HCT116 (cell line): ENCODE measurements around the gene TTC39C. TPM values are rescaled to one million over a fixed set of nuclear protein-coding genes. Genes with fewer than 3 reads are reported as not detected.

Source experiments
- ATAC-seq: fragments of 200-7000 bp; cut with Tn5 transposase; 2 replicates; pipeline ENCODE4 v1.9.1; 2020; ENCODE audit warnings: mild to moderate bottlenecking, moderate library complexity
- BruUV-seq: library from RNA; stranded (reverse); fragments of 400-500 nt; replicated peaks from 2 replicates; lab custom pipeline; 2021; lab: Mats Ljungman, UMichigan
- CTCF ChIA-PET: fragments of 300-600 bp; sonication (Branson Sonifier 250); formaldehyde crosslinking; loops from one replicate; lab custom pipeline; 2021; ENCODE audit warnings: antibody characterized with exemption; lab: Charles Lee
- POLR2A ChIA-PET: fragments of 300-600, 350-600 bp; sonication (Branson Sonifier 250); formaldehyde crosslinking; loops from one replicate; lab custom pipeline; 2021; ENCODE audit warnings: antibody characterized with exemption; lab: Charles Lee
- RAD21 ChIA-PET, 2 experiments: fragments of 300-600 bp; sonication (Branson Sonifier 250); formaldehyde crosslinking; loops; one replicate each; lab custom pipeline; 2023; ENCODE audit warnings: low total read pairs in 2 of 2; ENCODE audit not compliant: uncharacterized antibody in 2 of 2, unreplicated experiment in 2 of 2, low non-redundant PET in 1 of 2; lab: Charles Lee
- DNase-seq: peaks from one replicate; pipeline ENCODE4 v3.0.0-alpha.2; 2010; ENCODE audit warnings: low read depth, low spot score
- H2AFZ ChIP-seq: fragments of 200-600 bp; shearing (Covaris generic), sonication (generic); 2 replicates; pipeline ENCODE4 v1.6.1; 2017; ENCODE audit warnings: low read depth, mixed run types, mixed read lengths, antibody characterized with exemption, low read length; ENCODE audit not compliant: poor library complexity, severe bottlenecking
- H3K27ac ChIP-seq: 2 replicates; pipeline ENCODE4 v1.5.1; 2012; ENCODE audit warnings: low read depth, low read length
- H3K27me3 ChIP-seq: fragments of 200-600 bp; sonication (generic); 2 replicates; pipeline ENCODE4 v1.6.1; 2016; ENCODE audit warnings: mixed run types, low read length, mixed read lengths; ENCODE audit not compliant: insufficient read depth
- H3K36me3 ChIP-seq, 2 experiments: fragments of 200-500 bp in 1 of 2; fragments of 200-600 bp in 1 of 2; sonication (Bioruptor generic) in 1 of 2; sonication (generic) in 1 of 2; 2 replicates each; pipeline versions ENCODE4 v1.5.1 to v1.6.1; 2014 to 2016; ENCODE audit warnings: low read length in 2 of 2, inconsistent platforms in 1 of 2, mixed read lengths in 1 of 2, mixed run types in 1 of 2; ENCODE audit not compliant: insufficient read depth in 2 of 2, control insufficient read depth in 1 of 2
- H3K4me1 ChIP-seq, 2 experiments: fragments of 200-600 bp in 1 of 2; sonication (generic) in 1 of 2; 2 replicates each; pipeline versions ENCODE4 v1.5.1 to v1.6.1; 2012 to 2017; ENCODE audit warnings: low read length in 2 of 2, inconsistent platforms in 1 of 2, mild to moderate bottlenecking in 1 of 2, mixed read lengths in 1 of 2, mixed run types in 1 of 2, moderate library complexity in 1 of 2; ENCODE audit not compliant: insufficient read depth in 2 of 2, control insufficient read depth in 1 of 2
- H3K4me2 ChIP-seq: fragments of 200-600 bp; sonication (generic); 2 replicates; pipeline ENCODE4 v1.6.1; 2017; ENCODE audit warnings: mixed run types, low read length, mixed read lengths
- H3K4me3 ChIP-seq, 2 experiments: fragments of 200-600 bp in 1 of 2; sonication (generic) in 1 of 2; replicated peaks in 1 of 2; 2 replicates each; pipeline ENCODE4 v1.5.1; 2011 to 2016; ENCODE audit warnings: low read length in 2 of 2, control low read depth in 1 of 2, low read depth in 1 of 2, mild to moderate bottlenecking in 1 of 2, mixed read lengths in 1 of 2, mixed run types in 1 of 2
- H3K79me2 ChIP-seq: fragments of 200-600 bp; sonication (generic); 2 replicates; pipeline ENCODE4 v1.6.1; 2017; ENCODE audit warnings: mild to moderate bottlenecking, mixed run types, low read length, moderate library complexity, mixed read lengths; ENCODE audit not compliant: insufficient read depth
- H3K9ac ChIP-seq: fragments of 200-600 bp; sonication (generic); 2 replicates; pipeline ENCODE4 v1.6.1; 2016; ENCODE audit warnings: low read length, mixed read lengths
- H3K9me2 ChIP-seq: fragments of 200-600 bp; sonication (generic), shearing (Covaris generic); 2 replicates; pipeline ENCODE4 v1.6.1; 2017; ENCODE audit warnings: mixed run types, mild to moderate bottlenecking, moderate library complexity; ENCODE audit not compliant: insufficient read depth
- H3K9me3 ChIP-seq, 2 experiments: fragments of 200-500 bp in 1 of 2; fragments of 200-600 bp in 1 of 2; sonication (Bioruptor generic) in 1 of 2; sonication (generic) in 1 of 2; 2 replicates each; pipeline ENCODE4 v1.6.1; 2014 to 2017; ENCODE audit warnings: low read length in 2 of 2, mixed read lengths in 2 of 2, inconsistent platforms in 1 of 2, low read depth in 1 of 2, mild to moderate bottlenecking in 1 of 2, mixed run types in 1 of 2, moderate library complexity in 1 of 2; ENCODE audit not compliant: control insufficient read depth in 1 of 2, insufficient read depth in 1 of 2
- H4K20me1 ChIP-seq: fragments of 200-600 bp; sonication (generic), shearing (Covaris generic); 2 replicates; pipeline ENCODE4 v1.6.1; 2017; ENCODE audit warnings: mixed run types, mild to moderate bottlenecking, moderate library complexity; ENCODE audit not compliant: insufficient read depth
- CBX3 ChIP-seq: IDR thresholded peaks from 2 replicates; pipeline ENCODE4 v1.6.1; 2012; ENCODE audit warnings: low read depth
- CEBPB ChIP-seq: IDR thresholded peaks from 2 replicates; pipeline ENCODE4 v1.6.1; 2012; ENCODE audit warnings: low read depth
- EGR1 ChIP-seq: IDR thresholded peaks from 2 replicates; pipeline ENCODE4 v1.6.1; 2012; ENCODE audit warnings: low read depth
- ELF1 ChIP-seq: IDR thresholded peaks from 2 replicates; pipeline ENCODE4 v1.6.1; 2012; ENCODE audit warnings: low read depth, borderline replicate concordance
- FOSL1 ChIP-seq: IDR thresholded peaks from 2 replicates; pipeline ENCODE4 v1.6.1; 2012; ENCODE audit warnings: low read depth
- JUND ChIP-seq: IDR thresholded peaks from 2 replicates; pipeline ENCODE4 v1.6.1; 2012
- POLR2A ChIP-seq: IDR thresholded peaks from 2 replicates; pipeline ENCODE4 v1.7.0; 2011; ENCODE audit warnings: borderline replicate concordance; ENCODE audit not compliant: insufficient read depth, insufficient read length; ENCODE audit errors: extremely low read depth
- POLR2AphosphoS5 ChIP-seq: IDR thresholded peaks from 2 replicates; pipeline ENCODE4 v1.6.1; 2011; ENCODE audit warnings: mild to moderate bottlenecking, low read depth, low read length, moderate library complexity
- RAD21 ChIP-seq: IDR thresholded peaks from 2 replicates; pipeline ENCODE4 v1.6.1; 2012; ENCODE audit warnings: low read depth, mild to moderate bottlenecking
- SIN3A ChIP-seq: IDR thresholded peaks from 2 replicates; pipeline ENCODE4 v1.6.1; 2012; ENCODE audit warnings: low read depth
- SP1 ChIP-seq: IDR thresholded peaks from 2 replicates; pipeline ENCODE4 v1.6.1; 2012; ENCODE audit warnings: low read depth
- SRF ChIP-seq: IDR thresholded peaks from 2 replicates; pipeline ENCODE4 v1.6.1; 2012; ENCODE audit warnings: low read depth
- TCF7L2 ChIP-seq: IDR thresholded peaks from 2 replicates; pipeline ENCODE4 v1.7.0; 2011; ENCODE audit warnings: borderline replicate concordance, inconsistent platforms; ENCODE audit not compliant: insufficient read depth, insufficient read length; ENCODE audit errors: extremely low read depth
- YY1 ChIP-seq: IDR thresholded peaks from 2 replicates; pipeline ENCODE4 v1.6.1; 2011; ENCODE audit warnings: low read length, low read depth, moderate library complexity, mild to moderate bottlenecking; ENCODE audit not compliant: insufficient replicate concordance; ENCODE audit errors: extremely low read depth
- ZFX ChIP-seq: fragments of 450-650 bp; IDR thresholded peaks from 2 replicates; pipeline ENCODE4 v1.6.1; 2017
- intact Hi-C: fragments of 100-400 bp; cut with micrococcal nuclease; formaldehyde crosslinking; loops from 2 replicates; pipeline ENCODE4 v1.10.0; 2022
- total RNA-seq: library from RNA; stranded (reverse); gene quantifications from one replicate; pipeline ENCODE4 v1.2.1, GENCODE V29; 2021; ENCODE audit not compliant: unreplicated experiment
- TF ChIP-seq, protein P1 (sequence below): IDR thresholded peaks from 2 replicates; pipeline ENCODE4 v1.6.1; 2012
- TF ChIP-seq, protein P2 (sequence below): IDR thresholded peaks from 2 replicates; pipeline ENCODE4 v1.6.1; 2012; ENCODE audit warnings: low read depth
- TF ChIP-seq, protein P3 (sequence below), 3 experiments: fragments of 200-600 bp in 1 of 3; sonication (generic) in 1 of 3; IDR thresholded peaks in 2 of 3; conservative IDR thresholded peaks in 1 of 3; 2 replicates each; pipeline ENCODE4 v1.5.1; 2012 to 2017; ENCODE audit warnings: low read depth in 2 of 3, low read length in 2 of 3, antibody characterized with exemption in 1 of 3, borderline replicate concordance in 1 of 3, control low read depth in 1 of 3, mild to moderate bottlenecking in 1 of 3, mixed read lengths in 1 of 3, mixed run types in 1 of 3, moderate library complexity in 1 of 3; ENCODE audit not compliant: insufficient read depth in 1 of 3
- TF ChIP-seq, protein P4 (sequence below): IDR thresholded peaks from 2 replicates; pipeline ENCODE4 v1.6.1; 2011; ENCODE audit warnings: mild to moderate bottlenecking, low read length, moderate library complexity; ENCODE audit not compliant: insufficient replicate concordance; ENCODE audit errors: extremely low read depth

Gene TTC39C
- total RNA-seq, 1 experiment from 2014 or later, result 24.8 TPM

DNA sequence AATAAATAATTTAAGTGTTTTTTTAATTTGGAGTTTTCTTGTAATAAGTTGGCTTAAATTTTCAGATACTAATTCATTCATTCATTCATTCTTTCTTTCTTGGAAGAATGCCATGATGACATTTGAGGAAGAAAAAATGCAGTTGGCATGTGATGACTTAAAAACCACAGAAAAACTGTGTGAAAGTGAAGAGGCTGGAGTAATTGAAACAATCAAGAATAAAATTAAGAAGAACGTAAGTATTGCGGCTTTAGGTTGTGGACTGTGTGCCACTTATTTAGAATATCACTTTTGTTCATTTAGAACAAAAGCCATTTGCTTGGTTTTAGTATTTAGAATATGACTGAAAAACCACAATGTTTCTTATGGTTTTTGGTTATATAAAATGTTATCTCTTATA is 51.4 kb downstream of the TTC39C start:
- DNase-seq (no peak), ATAC-seq (no peak)
- no TSS peak for BruUV-seq
- Histone ChIP-seq H3K9me2 (no peaks in the 10 kb centered on the region), H4K20me1 (no peaks in the 10 kb centered on the region), H2AFZ (no peak overlapping the region), H3K4me3 (no peak overlapping the region), H3K4me1 (peaks cover 7 to 28% of the 10 kb centered on the region in 2 experiments), H3K9ac (no peak overlapping the region), H3K27ac (no peak overlapping the region), H3K27me3 (no peaks in the 10 kb centered on the region), H3K36me3 (no peaks in the 10 kb centered on the region), H3K79me2 (no peaks in the 10 kb centered on the region; the same call in 1 of the 2 replicates), H3K9me3 (no peaks in the 10 kb centered on the region), H3K4me2 (no peak overlapping the region)
- intact Hi-C loops, result no loop called here
- TF ChIP-seq CEBPB (no peak), TCF7L2 (no peak), ZFX (no peak), ELF1 (no peak), SP1 (no peak), EGR1 (no peak), POLR2AphosphoS5 (no peak), RAD21 (no peak), SRF (no peak), SIN3A (no peak), JUND (no peak), POLR2A (no peak), FOSL1 (no peak), CBX3 (no peak), YY1 (no peak)
- TF ChIP-seq, protein P1, sequence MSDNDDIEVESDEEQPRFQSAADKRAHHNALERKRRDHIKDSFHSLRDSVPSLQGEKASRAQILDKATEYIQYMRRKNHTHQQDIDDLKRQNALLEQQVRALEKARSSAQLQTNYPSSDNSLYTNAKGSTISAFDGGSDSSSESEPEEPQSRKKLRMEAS, result no peak
- TF ChIP-seq, protein P2, sequence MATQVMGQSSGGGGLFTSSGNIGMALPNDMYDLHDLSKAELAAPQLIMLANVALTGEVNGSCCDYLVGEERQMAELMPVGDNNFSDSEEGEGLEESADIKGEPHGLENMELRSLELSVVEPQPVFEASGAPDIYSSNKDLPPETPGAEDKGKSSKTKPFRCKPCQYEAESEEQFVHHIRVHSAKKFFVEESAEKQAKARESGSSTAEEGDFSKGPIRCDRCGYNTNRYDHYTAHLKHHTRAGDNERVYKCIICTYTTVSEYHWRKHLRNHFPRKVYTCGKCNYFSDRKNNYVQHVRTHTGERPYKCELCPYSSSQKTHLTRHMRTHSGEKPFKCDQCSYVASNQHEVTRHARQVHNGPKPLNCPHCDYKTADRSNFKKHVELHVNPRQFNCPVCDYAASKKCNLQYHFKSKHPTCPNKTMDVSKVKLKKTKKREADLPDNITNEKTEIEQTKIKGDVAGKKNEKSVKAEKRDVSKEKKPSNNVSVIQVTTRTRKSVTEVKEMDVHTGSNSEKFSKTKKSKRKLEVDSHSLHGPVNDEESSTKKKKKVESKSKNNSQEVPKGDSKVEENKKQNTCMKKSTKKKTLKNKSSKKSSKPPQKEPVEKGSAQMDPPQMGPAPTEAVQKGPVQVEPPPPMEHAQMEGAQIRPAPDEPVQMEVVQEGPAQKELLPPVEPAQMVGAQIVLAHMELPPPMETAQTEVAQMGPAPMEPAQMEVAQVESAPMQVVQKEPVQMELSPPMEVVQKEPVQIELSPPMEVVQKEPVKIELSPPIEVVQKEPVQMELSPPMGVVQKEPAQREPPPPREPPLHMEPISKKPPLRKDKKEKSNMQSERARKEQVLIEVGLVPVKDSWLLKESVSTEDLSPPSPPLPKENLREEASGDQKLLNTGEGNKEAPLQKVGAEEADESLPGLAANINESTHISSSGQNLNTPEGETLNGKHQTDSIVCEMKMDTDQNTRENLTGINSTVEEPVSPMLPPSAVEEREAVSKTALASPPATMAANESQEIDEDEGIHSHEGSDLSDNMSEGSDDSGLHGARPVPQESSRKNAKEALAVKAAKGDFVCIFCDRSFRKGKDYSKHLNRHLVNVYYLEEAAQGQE, result no peak
- TF ChIP-seq, protein P3, sequence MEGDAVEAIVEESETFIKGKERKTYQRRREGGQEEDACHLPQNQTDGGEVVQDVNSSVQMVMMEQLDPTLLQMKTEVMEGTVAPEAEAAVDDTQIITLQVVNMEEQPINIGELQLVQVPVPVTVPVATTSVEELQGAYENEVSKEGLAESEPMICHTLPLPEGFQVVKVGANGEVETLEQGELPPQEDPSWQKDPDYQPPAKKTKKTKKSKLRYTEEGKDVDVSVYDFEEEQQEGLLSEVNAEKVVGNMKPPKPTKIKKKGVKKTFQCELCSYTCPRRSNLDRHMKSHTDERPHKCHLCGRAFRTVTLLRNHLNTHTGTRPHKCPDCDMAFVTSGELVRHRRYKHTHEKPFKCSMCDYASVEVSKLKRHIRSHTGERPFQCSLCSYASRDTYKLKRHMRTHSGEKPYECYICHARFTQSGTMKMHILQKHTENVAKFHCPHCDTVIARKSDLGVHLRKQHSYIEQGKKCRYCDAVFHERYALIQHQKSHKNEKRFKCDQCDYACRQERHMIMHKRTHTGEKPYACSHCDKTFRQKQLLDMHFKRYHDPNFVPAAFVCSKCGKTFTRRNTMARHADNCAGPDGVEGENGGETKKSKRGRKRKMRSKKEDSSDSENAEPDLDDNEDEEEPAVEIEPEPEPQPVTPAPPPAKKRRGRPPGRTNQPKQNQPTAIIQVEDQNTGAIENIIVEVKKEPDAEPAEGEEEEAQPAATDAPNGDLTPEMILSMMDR (IDR thresholded peaks at IDR 0.05 in 2 of 3, conservative IDR thresholded peaks at IDR 0.05 in 1 of 3; ENCODE audit: borderline replicate concordance in 1 of 3, insufficient read depth in 1 of 3, low read depth in 2 of 3, low read length in 2 of 3), result no peak
- TF ChIP-seq, protein P4, sequence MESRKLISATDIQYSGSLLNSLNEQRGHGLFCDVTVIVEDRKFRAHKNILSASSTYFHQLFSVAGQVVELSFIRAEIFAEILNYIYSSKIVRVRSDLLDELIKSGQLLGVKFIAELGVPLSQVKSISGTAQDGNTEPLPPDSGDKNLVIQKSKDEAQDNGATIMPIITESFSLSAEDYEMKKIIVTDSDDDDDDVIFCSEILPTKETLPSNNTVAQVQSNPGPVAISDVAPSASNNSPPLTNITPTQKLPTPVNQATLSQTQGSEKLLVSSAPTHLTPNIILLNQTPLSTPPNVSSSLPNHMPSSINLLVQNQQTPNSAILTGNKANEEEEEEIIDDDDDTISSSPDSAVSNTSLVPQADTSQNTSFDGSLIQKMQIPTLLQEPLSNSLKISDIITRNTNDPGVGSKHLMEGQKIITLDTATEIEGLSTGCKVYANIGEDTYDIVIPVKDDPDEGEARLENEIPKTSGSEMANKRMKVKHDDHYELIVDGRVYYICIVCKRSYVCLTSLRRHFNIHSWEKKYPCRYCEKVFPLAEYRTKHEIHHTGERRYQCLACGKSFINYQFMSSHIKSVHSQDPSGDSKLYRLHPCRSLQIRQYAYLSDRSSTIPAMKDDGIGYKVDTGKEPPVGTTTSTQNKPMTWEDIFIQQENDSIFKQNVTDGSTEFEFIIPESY, result no peak
- POLR2A ChIA-PET, result no interaction called here
- CTCF ChIA-PET, result no interaction called here
- RAD21 ChIA-PET, result no interaction called here
